Testis (tissue), 3 donors: Measurements from ENCODE around the gene CALHM1. TPM values are rescaled to one million over a fixed set of nuclear protein-coding genes. Genes with fewer than 3 reads are reported as not detected.

Experiments used
- DNase-seq: peaks from one replicate; pipeline ENCODE4 v3.0.0-alpha.2; 2019
- H3K27ac ChIP-seq, 2 donors: fragments of 200-600 bp; sonication (generic); one replicate each; pipeline ENCODE4 v1.5.1; 2019
- H3K27me3 ChIP-seq: fragments of 200-600 bp; sonication (generic); one replicate; pipeline ENCODE4 v1.5.1; 2019
- H3K36me3 ChIP-seq: fragments of 200-600 bp; sonication (generic); one replicate; pipeline ENCODE4 v1.5.1; 2017; ENCODE audit warnings: low read depth; ENCODE audit errors: missing control alignments
- H3K4me1 ChIP-seq: fragments of 200-600 bp; sonication (generic); one replicate; pipeline ENCODE4 v1.5.1; 2019
- H3K4me3 ChIP-seq, 2 donors: fragments of 200-600 bp; sonication (generic); one replicate each; pipeline ENCODE4 v1.5.1; 2017 to 2019
- H3K9me3 ChIP-seq: fragments of 200-600 bp; sonication (generic); one replicate; pipeline ENCODE4 v1.5.1; 2017
- CTCF ChIP-seq, 3 experiments: fragments of 450-650 bp in 2 of 3; fragments of 200-600 bp in 1 of 3; sonication (generic) in 1 of 3; IDR thresholded peaks; one replicate each; pipeline ENCODE4 v1.5.1; 2016 to 2019; ENCODE audit warnings: antibody characterized with exemption in 3 of 3, mild to moderate bottlenecking in 2 of 3, moderate library complexity in 1 of 3
- POLR2A ChIP-seq: fragments of 450-650 bp; IDR thresholded peaks from one replicate; pipeline ENCODE4 v1.6.1; 2017; ENCODE audit warnings: antibody characterized with exemption, mild to moderate bottlenecking, moderate library complexity
- WGBS, 2 donors: methylation state at CpG; one replicate each; pipeline ENCODE4 v1.1.5; 2018; 5-methylcytosine and 5-hydroxymethylcytosine counted together
- intact Hi-C: fragments of 100-400 bp; cut with DNase I; formaldehyde crosslinking; loops from one replicate; pipeline ENCODE4 v1.15.1; 2023; ENCODE audit warnings: low total_unique reads
- polyA plus RNA-seq: library from polyadenylated mRNA; stranded (reverse); fragments of 350-450 nt; fragmentation: Illumina TruSeq; extraction: RNeasy Lipid Tissue Mini Kit (QIAGEN cat#74804); gene quantifications from one replicate; pipeline ENCODE4 v1.2.3, GENCODE V29; 2014; ENCODE audit warnings: low read depth, low replicate concordance; ENCODE audit not compliant: insufficient read depth
- total RNA-seq, 2 donors: library from RNA; depleted of rRNA; stranded (reverse); fragments of >200 nt; gene quantifications; one replicate each; pipeline ENCODE4 v1.2.3, GENCODE V29; 2016

Gene CALHM1
- total and polyA plus RNA-seq, 3 donors from 2014 or later: 0.24 to 0.50 TPM; not detected in 1

DNA sequence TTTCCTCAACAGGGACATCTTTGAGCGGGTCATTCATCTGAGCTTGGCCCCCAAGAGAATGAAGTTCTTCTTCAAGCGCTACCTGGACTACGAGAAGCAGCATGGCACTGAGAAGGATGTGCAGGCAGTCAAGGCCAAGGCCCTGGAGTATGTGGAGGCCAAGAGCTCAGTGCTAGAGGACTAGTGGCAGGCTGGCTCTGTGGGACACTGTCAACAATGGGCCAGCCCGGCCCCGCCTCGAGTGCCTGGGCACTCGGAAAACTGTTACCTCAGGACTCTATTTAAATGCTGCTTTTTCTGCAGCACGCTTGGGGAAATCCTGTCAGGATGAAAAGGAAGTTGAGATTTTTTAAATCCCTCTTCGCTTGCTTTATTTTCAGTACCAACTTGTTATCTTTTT is 13.3 kb downstream of the CALHM1 start:
- H3K27ac ChIP-seq: peak overlapping the region; percentile 70 to 83
- no peaks in the 10 kb centered on the region for H3K36me3 ChIP-seq
- no peak overlapping the region for H3K4me3 ChIP-seq
- TF ChIP-seq POLR2A (no peak), CTCF (IDR thresholded peaks at IDR 0.05) (no peak)
- intact Hi-C loops: no loop called here
- peaks cover 71% of the 10 kb centered on the region for H3K4me1 ChIP-seq
- H3K9me3 ChIP-seq: no peaks in the 10 kb centered on the region
- DNase-seq: no peak
- H3K27me3 ChIP-seq: no peaks in the 10 kb centered on the region
- WGBS, 2 donors: 89 to 94% methylated on average over 9 of the region's 9 CpGs

DNA sequence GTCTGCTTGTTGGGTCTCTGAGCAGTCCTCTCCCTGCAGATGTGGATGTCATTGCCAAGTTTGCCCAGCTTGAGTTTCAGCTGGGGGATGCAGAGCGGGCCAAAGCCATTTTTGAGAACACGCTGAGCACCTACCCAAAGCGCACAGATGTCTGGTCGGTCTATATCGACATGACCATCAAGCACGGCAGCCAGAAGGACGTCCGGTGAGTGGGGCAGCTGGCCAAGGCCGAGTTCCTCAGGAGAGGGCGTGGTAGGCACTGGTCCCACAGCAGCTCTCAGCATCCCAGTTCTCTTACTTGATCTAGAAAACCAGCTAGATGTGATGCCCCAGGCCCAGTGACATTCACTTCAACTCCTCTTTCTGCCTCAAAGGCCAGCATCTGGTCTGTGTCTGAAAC is 14.2 kb downstream of the CALHM1 start:
- no peak for DNase-seq
- no peak for TF ChIP-seq CTCF (IDR thresholded peaks at IDR 0.05)
- no peak for TF ChIP-seq POLR2A
- Histone ChIP-seq H3K4me3 (no peak overlapping the region), H3K27me3 (no peaks in the 10 kb centered on the region), H3K27ac (peak overlapping the region in 1 of 2 donors; percentile 83), H3K4me1 (peaks cover 62% of the 10 kb centered on the region), H3K9me3 (no peaks in the 10 kb centered on the region), H3K36me3 (no peaks in the 10 kb centered on the region)
- intact Hi-C loops: no loop called here
- 74 to 82% methylated on average over 9 to 10 of the region's 10 CpGs for WGBS, 2 donors

DNA sequence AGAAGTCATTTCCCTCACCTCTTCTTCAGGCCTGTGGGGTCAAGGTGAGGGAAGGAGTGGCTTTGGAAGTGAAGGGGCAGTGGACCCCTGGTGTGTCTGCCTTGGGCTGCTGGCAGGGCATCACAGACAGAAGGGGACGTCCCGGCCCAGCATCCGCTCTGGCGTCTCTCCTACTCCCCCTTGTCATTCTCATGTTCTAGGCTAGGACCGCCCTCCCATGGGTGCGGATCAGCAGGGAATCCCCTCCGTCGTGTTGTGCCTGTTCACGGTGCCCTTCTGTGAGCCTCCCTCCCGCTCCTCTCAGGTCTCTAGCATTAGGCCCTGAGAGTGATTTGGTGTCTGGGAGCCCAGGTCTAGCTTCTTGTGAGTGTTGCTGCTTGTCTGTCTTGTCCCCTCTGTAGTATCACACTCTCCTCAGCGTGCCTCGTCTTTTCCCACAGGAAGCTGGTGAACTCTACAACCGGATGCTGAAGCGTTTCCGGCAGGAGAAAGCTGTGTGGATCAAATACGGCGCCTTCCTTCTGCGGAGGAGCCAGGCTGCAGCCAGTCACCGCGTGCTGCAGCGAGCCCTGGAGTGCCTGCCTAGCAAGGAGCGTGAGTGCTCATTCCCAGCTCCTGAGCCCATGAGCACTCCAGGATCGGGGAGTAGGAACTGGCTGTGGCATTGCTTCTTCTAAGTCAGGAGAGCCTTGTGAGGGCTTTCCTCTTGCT is 15.1 kb downstream of the CALHM1 start:
- Histone ChIP-seq H3K4me3 (no peak overlapping the region), H3K9me3 (no peaks in the 10 kb centered on the region), H3K27me3 (no peaks in the 10 kb centered on the region), H3K27ac (peak overlapping the region; percentile 72 to 85), H3K36me3 (no peaks in the 10 kb centered on the region), H3K4me1 (peaks cover 54% of the 10 kb centered on the region)
- TF ChIP-seq POLR2A (no peak), CTCF (IDR thresholded peaks at IDR 0.05) (no peak)
- intact Hi-C loops: no loop called here
- no peak for DNase-seq
- WGBS, 2 donors: 92% methylated on average over 21 to 23 of the region's 23 CpGs

DNA sequence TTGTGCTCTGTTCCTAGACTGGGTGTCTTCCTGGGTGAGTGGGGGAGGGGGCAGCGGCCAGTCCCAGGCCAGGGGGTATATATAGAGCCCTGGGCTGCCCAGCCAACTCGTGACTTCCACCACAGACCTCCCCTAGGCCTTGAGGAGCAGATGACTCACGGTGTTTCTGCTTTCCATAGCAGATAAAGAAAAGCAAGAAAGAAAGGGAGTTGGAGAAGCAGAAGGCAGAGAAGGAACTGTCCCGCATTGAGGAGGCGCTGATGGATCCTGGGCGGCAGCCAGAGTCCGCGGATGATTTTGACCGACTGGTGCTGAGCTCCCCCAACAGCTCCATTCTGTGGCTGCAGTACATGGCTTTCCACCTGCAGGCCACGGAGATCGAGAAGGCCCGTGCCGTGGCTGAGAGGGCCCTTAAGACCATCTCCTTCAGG is 16.7 kb downstream of the CALHM1 start:
- WGBS, 2 donors: 29 to 48% methylated on average over 12 to 13 of the region's 13 CpGs
- H3K36me3 ChIP-seq: no peaks in the 10 kb centered on the region
- H3K4me1 ChIP-seq: peaks cover 38% of the 10 kb centered on the region
- no peaks in the 10 kb centered on the region for H3K9me3 ChIP-seq
- H3K27ac ChIP-seq: peak overlapping the region; percentile 72 to 85
- intact Hi-C loops: no loop called here
- H3K4me3 ChIP-seq: no peak overlapping the region
- H3K27me3 ChIP-seq: no peaks in the 10 kb centered on the region
- DNase-seq: peak; percentile 76
- TF ChIP-seq POLR2A: no peak
- TF ChIP-seq CTCF (IDR thresholded peaks at IDR 0.05): no peak

DNA sequence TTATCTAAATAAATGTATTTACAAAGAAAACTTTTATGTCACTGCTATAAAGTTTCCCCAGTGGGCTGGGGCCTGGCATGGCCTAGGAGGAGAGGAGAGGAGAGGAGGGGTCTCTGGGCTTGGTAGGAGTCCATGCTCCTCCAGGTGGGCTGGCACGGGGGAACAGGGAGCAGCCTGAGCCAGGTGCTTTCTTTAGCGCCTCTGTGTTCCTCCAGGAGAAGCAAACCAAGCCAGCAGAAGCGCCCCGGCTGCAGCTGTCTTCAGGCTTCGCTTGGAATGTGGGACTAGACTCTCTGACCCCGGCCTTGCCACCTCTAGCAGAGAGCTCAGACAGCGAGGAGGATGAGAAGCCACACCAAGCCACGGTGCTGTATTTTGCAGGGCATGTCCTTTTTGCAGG is 17.1 kb downstream of the CALHM1 start:
- H3K27ac ChIP-seq: peak overlapping the region; percentile 72 to 85

More for the DNA sequence above, 17.1 kb downstream of the CALHM1 start:
- WGBS, 2 donors: 35 to 45% methylated on average over 2 to 8 of the region's 8 CpGs
- no peaks in the 10 kb centered on the region for H3K9me3 ChIP-seq
- no peaks in the 10 kb centered on the region for H3K36me3 ChIP-seq
- intact Hi-C loops: no loop called here
- no peaks in the 10 kb centered on the region for H3K27me3 ChIP-seq
- peaks cover 33% of the 10 kb centered on the region for H3K4me1 ChIP-seq
- TF ChIP-seq POLR2A (no peak), CTCF (IDR thresholded peaks at IDR 0.05) (no peak)
- H3K4me3 ChIP-seq: no peak overlapping the region
- no peak for DNase-seq
